OCI-LY1 (cell line): ENCODE results near the gene HTR5A.

Experiments
- CTCF ChIP-seq: fragments of 200-600 bp; sonication (generic), shearing (Covaris generic); IDR thresholded peaks from 2 replicates; pipeline ENCODE4 v1.5.1; 2017; ENCODE audit warnings: mild to moderate bottlenecking, antibody characterized with exemption, low read length, moderate library complexity, mixed read lengths
- EZH2 ChIP-seq: fragments of 200-600 bp; sonication (generic), shearing (Covaris generic); IDR thresholded peaks from 2 replicates; pipeline ENCODE4 v1.8.0; 2017; ENCODE audit warnings: borderline replicate concordance, mixed run types, mild to moderate bottlenecking, antibody characterized with exemption, low read length, moderate library complexity, mixed read lengths

- TF ChIP-seq CTCF: no peak
- TF ChIP-seq EZH2: no peak
These were observed 34.8 kb downstream of the HTR5A start for GRCh38 chr7:155104913-155105312.
